A549 (cell line): ENCODE measurements around the gene EXOC4. TPM values are rescaled to one million over a fixed set of nuclear protein-coding genes. Genes with fewer than 3 reads are reported as not detected.

Source experiments
- ATAC-seq, 2 experiments: fragments of 200-7000 bp in 1 of 2; fragments of >200 bp in 1 of 2; cut with Nextera tagmentation in 1 of 2; cut with Tn5 transposase in 1 of 2; 3 replicates each; pipeline versions ENCODE4 v1.8.0 to v1.9.1; 2018 to 2020; ENCODE audit warnings: mild to moderate bottlenecking in 1 of 2, moderate library complexity in 1 of 2
- CTCF ChIA-PET: fragments of 300-600 bp; sonication (Branson Sonifier 250); formaldehyde crosslinking; extraction: SDS; loops from one replicate; lab custom pipeline; 2021; ENCODE audit warnings: antibody characterized with exemption, inconsistent platforms; lab: Yijun Ruan, JAX
- POLR2A ChIA-PET: fragments of 350-600 bp; formaldehyde crosslinking; extraction: SDS; loops from one replicate; lab custom pipeline; 2021; ENCODE audit warnings: antibody characterized with exemption, inconsistent platforms; lab: Yijun Ruan, JAX
- DNase-seq, 2 experiments: peaks; one replicate each; pipeline versions ENCODE4 v3.0.0 to v3.0.0-alpha.2; 2011 to 2016; ENCODE audit warnings: low read depth in 1 of 2, low spot score in 1 of 2
- FAIRE-seq: peaks from 2 replicates; lab custom pipeline; 2011; peaks lifted over from hg19 to GRCh38; lab: Jason Lieb, UNC
- H3K27ac ChIP-seq, 2 experiments: fragments of >200 bp; sonication (Bioruptor Twin); formaldehyde crosslinking; 3 replicates each; pipeline ENCODE4 v1.5.1; 2016 to 2017
- H3K4me1 ChIP-seq: fragments of >200 bp; sonication (Bioruptor Twin); formaldehyde crosslinking; 3 replicates; pipeline ENCODE4 v1.6.1; 2016
- H3K4me2 ChIP-seq: fragments of >200 bp; sonication (Bioruptor Twin); formaldehyde crosslinking; 3 replicates; pipeline ENCODE4 v1.6.1; 2016
- H3K4me3 ChIP-seq: fragments of >200 bp; sonication (Bioruptor Twin); formaldehyde crosslinking; 3 replicates; pipeline ENCODE4 v1.5.1; 2016
- H3K9me3 ChIP-seq: fragments of >200 bp; sonication (Bioruptor Twin); formaldehyde crosslinking; 3 replicates; pipeline ENCODE4 v1.6.1; 2016
- BCL3 ChIP-seq: fragments of >200 bp; sonication (Bioruptor Twin); formaldehyde crosslinking; IDR thresholded peaks from 3 replicates; pipeline ENCODE4 v1.6.1; 2016
- BHLHE40 ChIP-seq: IDR thresholded peaks from 2 replicates; pipeline ENCODE4 v1.6.1; 2012; ENCODE audit warnings: low read depth, low read length, inconsistent platforms
- CBX2 ChIP-seq: fragments of 200-600 bp; sonication (generic); IDR thresholded peaks from 2 replicates; pipeline ENCODE4 v1.6.1; 2016; ENCODE audit warnings: low read depth, mild to moderate bottlenecking, borderline replicate concordance
- CBX8 ChIP-seq: fragments of 200-600 bp; sonication (generic); IDR thresholded peaks from 2 replicates; pipeline ENCODE4 v1.6.1; 2016
- CEBPB ChIP-seq, 2 experiments: fragments of >200 bp in 1 of 2; sonication (Bioruptor Twin) in 1 of 2; formaldehyde crosslinking in 1 of 2; IDR thresholded peaks; 2 replicates each; pipeline ENCODE4 v1.6.1; 2012 to 2016
- CHD2 ChIP-seq: fragments of 150-350 bp; IDR thresholded peaks from 2 replicates; pipeline ENCODE4 v1.6.1; 2014; ENCODE audit warnings: low read length; ENCODE audit not compliant: partially characterized antibody
- EHF ChIP-seq: fragments of 250-450 bp; sonication (Bioruptor Pico); IDR thresholded peaks from 2 replicates; pipeline ENCODE4 v1.5.0; 2020; ENCODE audit warnings: mild to moderate bottlenecking
- FOXS1 ChIP-seq: fragments of 250-450 bp; sonication (Bioruptor Pico); IDR thresholded peaks from 2 replicates; pipeline ENCODE4 v1.5.0; 2020; ENCODE audit warnings: mild to moderate bottlenecking, moderate library complexity
- GATA3 ChIP-seq: IDR thresholded peaks from 2 replicates; pipeline ENCODE4 v1.6.1; 2012; ENCODE audit warnings: borderline replicate concordance
- HES2 ChIP-seq: fragments of >200 bp; sonication (Bioruptor Twin); formaldehyde crosslinking; IDR thresholded peaks from 2 replicates; pipeline ENCODE4 v1.6.1; 2016
- HEYL ChIP-seq: fragments of 250-450 bp; sonication (Bioruptor Pico); IDR thresholded peaks from 2 replicates; pipeline ENCODE4 v1.8.0; 2021; ENCODE audit warnings: mild to moderate bottlenecking, moderate library complexity
- HOXA7 ChIP-seq: fragments of 250-450 bp; sonication (Bioruptor Pico); IDR thresholded peaks from 2 replicates; pipeline ENCODE4 v1.5.0; 2020; ENCODE audit warnings: mild to moderate bottlenecking, moderate library complexity
- KDM5A ChIP-seq: fragments of 200-600 bp; sonication (generic); IDR thresholded peaks from 2 replicates; pipeline ENCODE4 v1.6.1; 2016; ENCODE audit warnings: antibody characterized with exemption, mild to moderate bottlenecking
- MAZ ChIP-seq: fragments of 150-350 bp; IDR thresholded peaks from 2 replicates; pipeline ENCODE4 v1.6.1; 2014; ENCODE audit warnings: antibody characterized with exemption, low read depth, low read length, borderline replicate concordance
- MYC ChIP-seq: IDR thresholded peaks from 2 replicates; pipeline ENCODE4 v1.6.1; 2012; ENCODE audit warnings: mild to moderate bottlenecking, inconsistent platforms, low read length, improper control_type of control experiment, borderline replicate concordance
- NR3C1 ChIP-seq: fragments of >200 bp; sonication (Bioruptor Twin); formaldehyde crosslinking; IDR thresholded peaks from 3 replicates; pipeline ENCODE4 v1.6.1; 2017
- PBX3 ChIP-seq: IDR thresholded peaks from 2 replicates; pipeline ENCODE4 v1.6.1; 2012
- RAD21 ChIP-seq, 2 experiments: fragments of >200 bp in 1 of 2; sonication (Bioruptor Twin) in 1 of 2; formaldehyde crosslinking in 1 of 2; IDR thresholded peaks in 1 of 2; conservative IDR thresholded peaks in 1 of 2; 2 replicates in 1 of 2; 3 replicates in 1 of 2; pipeline ENCODE4 v1.6.1; 2012 to 2018; ENCODE audit warnings: inconsistent platforms in 1 of 2
- SREBF2 ChIP-seq: fragments of 450-650 bp; IDR thresholded peaks from 2 replicates; pipeline ENCODE4 v1.6.1; 2014; ENCODE audit warnings: mild to moderate bottlenecking, moderate library complexity
- TFCP2L1 ChIP-seq: fragments of 250-450 bp; sonication (Bioruptor Pico); IDR thresholded peaks from 2 replicates; pipeline ENCODE4 v1.5.0; 2021; ENCODE audit warnings: mild to moderate bottlenecking
- TP53 ChIP-seq: fragments of 250-450 bp; sonication (Bioruptor Pico); IDR thresholded peaks from 2 replicates; pipeline ENCODE4 v1.5.0; 2021; ENCODE audit warnings: mild to moderate bottlenecking, moderate library complexity
- ZFP36 ChIP-seq: fragments of 450-650 bp; IDR thresholded peaks from 2 replicates; pipeline ENCODE4 v1.6.1; 2014; ENCODE audit warnings: borderline replicate concordance; ENCODE audit not compliant: partially characterized antibody
- ZNF302 ChIP-seq: fragments of 250-450 bp; sonication (Bioruptor Pico); IDR thresholded peaks from 2 replicates; pipeline ENCODE4 v1.9.0; 2021; ENCODE audit warnings: inconsistent platforms, mild to moderate bottlenecking, moderate library complexity
- WGBS: methylation state at CpG from one replicate; pipeline ENCODE4 v1.1.6; 2017; ENCODE audit errors: missing lambda C conversion rate; 5-methylcytosine and 5-hydroxymethylcytosine counted together
- polyA plus RNA-seq, 4 experiments: library from polyadenylated mRNA; depleted of rRNA in 3 of 4; stranded (reverse); fragments of >200 nt; fragmentation: RNase III in 1 of 4; extraction: RNeasy Plus Mini Kit Qiagen cat#74134 plus additional on column Dnase treatment in 1 of 4; gene quantifications; 2 replicates in 3 of 4; 3 replicates in 1 of 4; pipeline ENCODE4 v1.2.3, GENCODE V29; 2011 to 2017
- TF ChIP-seq, protein P1 (sequence below): fragments of 250-450 bp; sonication (Bioruptor Pico); IDR thresholded peaks from 2 replicates; pipeline ENCODE4 v1.5.0; 2021; ENCODE audit warnings: mild to moderate bottlenecking, moderate library complexity, borderline replicate concordance
- TF ChIP-seq, protein P2 (sequence below): fragments of 200-600 bp; sonication (generic); IDR thresholded peaks from 2 replicates; pipeline ENCODE4 v1.6.1; 2016; ENCODE audit warnings: antibody characterized with exemption, mild to moderate bottlenecking, moderate library complexity
- TF ChIP-seq, protein P3 (sequence below): IDR thresholded peaks from 2 replicates; pipeline ENCODE4 v1.6.1; 2012; ENCODE audit warnings: low read depth, borderline replicate concordance
- TF ChIP-seq, protein P4 (sequence below): IDR thresholded peaks from 2 replicates; pipeline ENCODE4 v1.6.1; 2012
- TF ChIP-seq, protein P5 (sequence below): fragments of 250-450 bp; sonication (Bioruptor Pico); IDR thresholded peaks from 2 replicates; pipeline ENCODE4 v1.5.0; 2020; ENCODE audit warnings: low read depth, mild to moderate bottlenecking, moderate library complexity

Gene EXOC4
- polyA plus RNA-seq, 2 of the 4 experiments (the other 2 are of a cell fraction): 33.4 to 73.1 TPM

DNA sequence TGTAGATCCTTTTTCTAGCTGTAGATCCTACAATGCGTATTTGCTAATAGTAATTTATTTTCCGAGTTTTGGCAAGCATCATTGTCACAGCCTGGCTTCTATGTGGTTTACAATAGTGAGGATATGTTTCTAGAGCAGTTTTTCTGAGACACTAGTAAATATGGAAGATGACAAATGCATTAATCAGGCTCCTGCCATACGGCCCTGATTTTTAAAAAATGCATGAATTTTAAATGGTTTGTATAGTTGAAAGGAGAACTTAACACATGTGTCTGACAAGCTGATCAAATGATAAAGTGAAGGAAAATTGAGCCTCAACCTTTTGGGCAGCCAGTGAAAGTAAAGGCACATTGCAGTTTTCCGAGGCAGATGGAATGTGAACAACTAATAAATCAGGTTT lies 354.1 kb downstream of the EXOC4 start:
- CTCF ChIA-PET: no interaction called here

GRCh38 chr7:133609806-133610205 lies 356.9 kb downstream of the EXOC4 start:
- Histone ChIP-seq H3K4me1 (no peaks in the 10 kb centered on the region), H3K4me3 (no peak overlapping the region), H3K4me2 (no peak overlapping the region), H3K9me3 (no peaks in the 10 kb centered on the region), H3K27ac (no peak overlapping the region)
- no peak for TF ChIP-seq HES2
- no peak for TF ChIP-seq MAZ
- TF ChIP-seq, protein P1, sequence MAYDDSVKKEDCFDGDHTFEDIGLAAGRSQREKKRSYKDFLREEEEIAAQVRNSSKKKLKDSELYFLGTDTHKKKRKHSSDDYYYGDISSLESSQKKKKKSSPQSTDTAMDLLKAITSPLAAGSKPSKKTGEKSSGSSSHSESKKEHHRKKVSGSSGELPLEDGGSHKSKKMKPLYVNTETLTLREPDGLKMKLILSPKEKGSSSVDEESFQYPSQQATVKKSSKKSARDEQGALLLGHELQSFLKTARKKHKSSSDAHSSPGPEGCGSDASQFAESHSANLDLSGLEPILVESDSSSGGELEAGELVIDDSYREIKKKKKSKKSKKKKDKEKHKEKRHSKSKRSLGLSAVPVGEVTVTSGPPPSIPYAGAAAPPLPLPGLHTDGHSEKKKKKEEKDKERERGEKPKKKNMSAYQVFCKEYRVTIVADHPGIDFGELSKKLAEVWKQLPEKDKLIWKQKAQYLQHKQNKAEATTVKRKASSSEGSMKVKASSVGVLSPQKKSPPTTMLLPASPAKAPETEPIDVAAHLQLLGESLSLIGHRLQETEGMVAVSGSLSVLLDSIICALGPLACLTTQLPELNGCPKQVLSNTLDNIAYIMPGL: no peak
- TF ChIP-seq MYC: no peak
- TF ChIP-seq, protein P2, sequence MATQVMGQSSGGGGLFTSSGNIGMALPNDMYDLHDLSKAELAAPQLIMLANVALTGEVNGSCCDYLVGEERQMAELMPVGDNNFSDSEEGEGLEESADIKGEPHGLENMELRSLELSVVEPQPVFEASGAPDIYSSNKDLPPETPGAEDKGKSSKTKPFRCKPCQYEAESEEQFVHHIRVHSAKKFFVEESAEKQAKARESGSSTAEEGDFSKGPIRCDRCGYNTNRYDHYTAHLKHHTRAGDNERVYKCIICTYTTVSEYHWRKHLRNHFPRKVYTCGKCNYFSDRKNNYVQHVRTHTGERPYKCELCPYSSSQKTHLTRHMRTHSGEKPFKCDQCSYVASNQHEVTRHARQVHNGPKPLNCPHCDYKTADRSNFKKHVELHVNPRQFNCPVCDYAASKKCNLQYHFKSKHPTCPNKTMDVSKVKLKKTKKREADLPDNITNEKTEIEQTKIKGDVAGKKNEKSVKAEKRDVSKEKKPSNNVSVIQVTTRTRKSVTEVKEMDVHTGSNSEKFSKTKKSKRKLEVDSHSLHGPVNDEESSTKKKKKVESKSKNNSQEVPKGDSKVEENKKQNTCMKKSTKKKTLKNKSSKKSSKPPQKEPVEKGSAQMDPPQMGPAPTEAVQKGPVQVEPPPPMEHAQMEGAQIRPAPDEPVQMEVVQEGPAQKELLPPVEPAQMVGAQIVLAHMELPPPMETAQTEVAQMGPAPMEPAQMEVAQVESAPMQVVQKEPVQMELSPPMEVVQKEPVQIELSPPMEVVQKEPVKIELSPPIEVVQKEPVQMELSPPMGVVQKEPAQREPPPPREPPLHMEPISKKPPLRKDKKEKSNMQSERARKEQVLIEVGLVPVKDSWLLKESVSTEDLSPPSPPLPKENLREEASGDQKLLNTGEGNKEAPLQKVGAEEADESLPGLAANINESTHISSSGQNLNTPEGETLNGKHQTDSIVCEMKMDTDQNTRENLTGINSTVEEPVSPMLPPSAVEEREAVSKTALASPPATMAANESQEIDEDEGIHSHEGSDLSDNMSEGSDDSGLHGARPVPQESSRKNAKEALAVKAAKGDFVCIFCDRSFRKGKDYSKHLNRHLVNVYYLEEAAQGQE: no peak
- no peak for TF ChIP-seq HOXA7 (CRISPR knock-in tag)
- no peak for TF ChIP-seq TP53 (CRISPR knock-in tag)
- TF ChIP-seq RAD21 (conservative IDR thresholded peaks at IDR 0.05 in 1 of 2, IDR thresholded peaks at IDR 0.05 in 1 of 2): no peak
- no peak for TF ChIP-seq CBX2
- TF ChIP-seq PBX3: no peak
- TF ChIP-seq CHD2: no peak
- TF ChIP-seq ZNF302: no peak
- TF ChIP-seq EHF (CRISPR knock-in tag): no peak
- no peak for TF ChIP-seq BHLHE40
- no peak for TF ChIP-seq NR3C1
- TF ChIP-seq HEYL: no peak
- TF ChIP-seq GATA3: no peak
- TF ChIP-seq ZFP36: no peak
- TF ChIP-seq FOXS1 (CRISPR knock-in tag): no peak
- DNase-seq (no peak), FAIRE-seq (no peak), ATAC-seq (no peak)
- ChIA-PET POLR2A (no interaction called here), CTCF (no interaction called here)
- WGBS: 73% methylated on average over 1 of the region's 1 CpG

More for the DNA sequence above, 354.1 kb downstream of the EXOC4 start:
- no peak for ATAC-seq
- Histone ChIP-seq H3K27ac (no peak overlapping the region), H3K4me3 (no peak overlapping the region), H3K9me3 (no peaks in the 10 kb centered on the region), H3K4me2 (no peak overlapping the region), H3K4me1 (no peaks in the 10 kb centered on the region)
- DNase-seq: no peak
- 84% methylated on average over 4 of the region's 4 CpGs for WGBS
- FAIRE-seq: no peak
- TF ChIP-seq, protein P3, sequence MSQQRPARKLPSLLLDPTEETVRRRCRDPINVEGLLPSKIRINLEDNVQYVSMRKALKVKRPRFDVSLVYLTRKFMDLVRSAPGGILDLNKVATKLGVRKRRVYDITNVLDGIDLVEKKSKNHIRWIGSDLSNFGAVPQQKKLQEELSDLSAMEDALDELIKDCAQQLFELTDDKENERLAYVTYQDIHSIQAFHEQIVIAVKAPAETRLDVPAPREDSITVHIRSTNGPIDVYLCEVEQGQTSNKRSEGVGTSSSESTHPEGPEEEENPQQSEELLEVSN: no peak
- TF ChIP-seq, protein P4, sequence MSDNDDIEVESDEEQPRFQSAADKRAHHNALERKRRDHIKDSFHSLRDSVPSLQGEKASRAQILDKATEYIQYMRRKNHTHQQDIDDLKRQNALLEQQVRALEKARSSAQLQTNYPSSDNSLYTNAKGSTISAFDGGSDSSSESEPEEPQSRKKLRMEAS: no peak
- TF ChIP-seq SREBF2: no peak
- TF ChIP-seq BCL3: no peak
- no peak for TF ChIP-seq TFCP2L1 (CRISPR knock-in tag)
- TF ChIP-seq, protein P5, sequence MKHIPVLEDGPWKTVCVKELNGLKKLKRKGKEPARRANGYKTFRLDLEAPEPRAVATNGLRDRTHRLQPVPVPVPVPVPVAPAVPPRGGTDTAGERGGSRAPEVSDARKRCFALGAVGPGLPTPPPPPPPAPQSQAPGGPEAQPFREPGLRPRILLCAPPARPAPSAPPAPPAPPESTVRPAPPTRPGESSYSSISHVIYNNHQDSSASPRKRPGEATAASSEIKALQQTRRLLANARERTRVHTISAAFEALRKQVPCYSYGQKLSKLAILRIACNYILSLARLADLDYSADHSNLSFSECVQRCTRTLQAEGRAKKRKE (CRISPR knock-in tag): no peak
- no peak for TF ChIP-seq ZNF302
- no peak for TF ChIP-seq KDM5A
- no peak for TF ChIP-seq CBX8
- no peak for TF ChIP-seq CEBPB (IDR thresholded peaks at IDR 0.05)
- POLR2A ChIA-PET: no interaction called here
